GM12892 (cell line): Measurements from ENCODE around the gene FAM83D.

Source experiments
- DNase-seq: peaks from one replicate; pipeline ENCODE4 v3.0.0; 2011; ENCODE audit not compliant: insufficient read length
- FAIRE-seq: peaks from 2 replicates; lab custom pipeline; 2011; peaks lifted over from hg19 to GRCh38; lab: Jason Lieb, UNC
- POLR2A ChIP-seq: IDR thresholded peaks from 2 replicates; pipeline ENCODE4 v1.6.1; 2011; ENCODE audit warnings: low read depth, low read length, control low read depth
- POLR2AphosphoS5 ChIP-seq: IDR thresholded peaks from 2 replicates; pipeline ENCODE4 v1.6.1; 2011; ENCODE audit warnings: low read depth, low read length, control low read depth
- TAF1 ChIP-seq: IDR thresholded peaks from 2 replicates; pipeline ENCODE4 v1.6.1; 2011; ENCODE audit warnings: low read depth, mild to moderate bottlenecking, control low read depth, low read length, borderline replicate concordance

Gene FAM83D

DNA sequence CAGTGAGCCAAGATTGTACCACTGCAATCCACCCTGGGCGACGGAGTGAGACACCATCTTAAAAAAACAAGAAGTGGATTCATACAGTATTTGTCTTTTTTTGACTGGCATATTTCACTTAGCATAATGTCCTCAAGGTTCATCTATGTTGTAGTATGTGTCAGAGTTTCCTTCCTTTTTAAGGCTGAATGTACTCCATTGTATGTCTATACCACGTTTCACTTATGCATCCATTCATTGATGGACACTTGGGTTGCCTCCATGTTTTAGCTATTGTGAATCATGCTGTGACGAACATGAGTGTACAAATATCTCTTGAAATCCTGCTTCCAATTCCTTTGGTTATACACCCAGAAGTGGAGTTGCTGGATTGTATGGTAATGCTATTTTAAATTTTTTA, 28.9 kb upstream of the FAM83D start:
- FAIRE-seq: no peak
- no peak for DNase-seq
- TF ChIP-seq TAF1 (no peak), POLR2A (no peak), POLR2AphosphoS5 (no peak)

GRCh38 chr20:38900606-38901005, 25.6 kb upstream of the FAM83D start:
- DNase-seq (no peak), FAIRE-seq (no peak)
- TF ChIP-seq POLR2A (no peak), TAF1 (no peak), POLR2AphosphoS5 (no peak)

- FAIRE-seq: no peak
- no peak for DNase-seq
- no peak for TF ChIP-seq POLR2AphosphoS5
- TF ChIP-seq POLR2A: no peak
- TF ChIP-seq TAF1: no peak
Observed at GRCh38 chr20:38902601-38903000, 23.6 kb upstream of the FAM83D start.

DNA sequence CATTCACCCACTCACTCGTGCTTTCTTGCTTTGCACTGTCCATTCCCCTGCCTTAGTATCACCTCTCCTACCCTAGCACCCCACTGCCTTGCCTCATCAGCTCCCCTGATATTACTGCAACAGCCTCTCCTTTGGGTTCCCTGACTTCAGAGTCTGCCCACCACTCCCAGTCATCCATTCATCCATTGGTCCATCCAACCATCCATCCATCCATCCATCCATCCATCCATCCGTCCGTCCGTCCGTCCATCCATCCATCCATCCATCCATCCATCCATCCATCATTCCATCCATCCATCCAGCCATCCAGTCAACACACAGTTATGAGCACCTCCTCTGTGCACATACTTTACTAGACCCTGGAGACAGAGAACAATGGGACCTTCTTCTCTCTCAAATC, 22.9 kb upstream of the FAM83D start:
- no peak for TF ChIP-seq POLR2AphosphoS5
- TF ChIP-seq POLR2A: no peak
- TF ChIP-seq TAF1: no peak
- FAIRE-seq (no peak), DNase-seq (no peak)

DNA sequence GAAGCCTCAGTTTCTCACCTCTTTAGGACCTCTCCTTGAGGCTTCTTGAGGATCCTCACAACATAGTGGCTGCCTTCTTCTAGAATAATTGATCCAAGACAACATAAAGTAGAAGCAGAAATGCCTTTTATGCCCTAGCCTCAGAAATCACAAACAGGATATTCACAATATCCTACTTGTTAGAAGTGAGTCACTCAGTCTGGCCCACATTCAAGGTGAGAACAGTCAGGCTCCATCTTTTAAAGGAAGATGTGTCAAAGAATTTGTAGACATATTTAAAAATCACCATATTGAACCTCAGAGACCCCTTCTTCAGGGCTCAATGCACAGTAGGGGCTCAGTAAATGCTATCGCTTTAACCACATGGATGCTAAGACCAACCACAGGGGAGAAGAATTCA, 20.8 kb upstream of the FAM83D start:
- no peak for FAIRE-seq
- TF ChIP-seq TAF1 (no peak), POLR2AphosphoS5 (no peak), POLR2A (no peak)
- DNase-seq: no peak

- DNase-seq: no peak
- FAIRE-seq: no peak
- TF ChIP-seq TAF1: no peak
- TF ChIP-seq POLR2A: no peak
- no peak for TF ChIP-seq POLR2AphosphoS5
Observed at GRCh38 chr20:38907918-38908677, 18.1 kb upstream of the FAM83D start.

DNA sequence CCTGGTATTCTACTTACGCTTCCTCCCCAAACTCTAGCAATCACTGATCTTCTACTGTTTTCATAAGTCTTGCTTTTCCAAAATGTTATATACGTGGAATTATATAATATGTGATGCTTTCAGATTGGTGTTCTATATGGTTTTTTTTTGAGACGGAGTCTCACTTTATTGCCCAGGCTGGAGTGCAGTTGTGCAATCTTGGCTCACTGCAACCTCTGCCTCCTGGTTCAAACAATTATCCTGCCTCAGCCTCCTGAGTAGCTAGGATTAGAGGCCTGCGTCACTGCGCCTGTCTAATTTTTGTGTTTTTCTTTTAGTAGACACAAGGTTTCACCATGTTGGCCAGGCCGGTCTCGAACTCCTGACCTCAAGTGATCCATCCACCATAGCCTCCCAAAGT, 10.9 kb upstream of the FAM83D start:
- no peak for TF ChIP-seq TAF1
- TF ChIP-seq POLR2A: no peak
- TF ChIP-seq POLR2AphosphoS5: no peak
- no peak for FAIRE-seq
- no peak for DNase-seq

GRCh38 chr20:38917657-38918056, 8.6 kb upstream of the FAM83D start:
- DNase-seq (no peak), FAIRE-seq (no peak)
- TF ChIP-seq TAF1 (no peak), POLR2AphosphoS5 (no peak), POLR2A (no peak)

GRCh38 chr20:38918172-38918571, 8.0 kb upstream of the FAM83D start:
- no peak for DNase-seq
- FAIRE-seq: no peak
- TF ChIP-seq POLR2A (no peak), POLR2AphosphoS5 (no peak; the same call in 1 of the 2 replicates), TAF1 (no peak)

GRCh38 chr20:38919683-38920082, 6.5 kb upstream of the FAM83D start:
- TF ChIP-seq POLR2AphosphoS5: no peak
- no peak for TF ChIP-seq TAF1
- TF ChIP-seq POLR2A: no peak
- FAIRE-seq (no peak), DNase-seq (no peak)

GRCh38 chr20:38920411-38920810, 5.8 kb upstream of the FAM83D start:
- DNase-seq (no peak), FAIRE-seq (no peak)
- no peak for TF ChIP-seq TAF1
- TF ChIP-seq POLR2AphosphoS5: no peak
- no peak for TF ChIP-seq POLR2A

DNA sequence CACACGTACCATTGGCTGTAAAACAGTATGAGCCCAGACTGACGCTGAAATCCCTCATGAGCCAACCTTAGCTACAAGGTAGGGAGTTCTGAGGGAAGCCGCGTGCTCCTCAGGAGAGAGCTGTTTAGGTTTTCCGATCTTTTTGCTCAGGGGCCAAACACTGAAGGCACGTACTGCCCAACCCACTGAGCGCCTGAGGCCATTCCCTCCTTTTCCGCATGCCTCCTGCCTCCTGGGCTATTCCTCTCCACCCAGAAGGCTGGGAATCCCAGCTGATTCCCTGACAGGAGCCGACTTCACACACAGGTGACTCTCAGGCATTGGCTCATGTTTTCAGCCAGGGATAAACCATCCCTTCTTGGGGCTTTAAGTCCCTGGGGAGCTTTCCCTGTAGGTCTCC, 5.4 kb upstream of the FAM83D start:
- TF ChIP-seq POLR2AphosphoS5: no peak
- no peak for TF ChIP-seq POLR2A
- TF ChIP-seq TAF1: no peak
- no peak for DNase-seq
- no peak for FAIRE-seq
